Retina (tissue), 1 donor: Measurements from ENCODE around the gene SGF29.
"Not testable (repeated sequence)": the region's sequence is repeated elsewhere in the genome, so short reads cannot be mapped to it uniquely, and the experiment has no call there.

Experiments used
- DNase-seq: peaks from one replicate; pipeline ENCODE4 v3.0.0-alpha.2; 2016

Gene SGF29

GRCh38 chr16:28534542-28535373 is 19.0 kb upstream of the SGF29 start:
- no peak for DNase-seq

GRCh38 chr16:28537076-28537475 is 16.6 kb upstream of the SGF29 start:
- DNase-seq: no peak

GRCh38 chr16:28537964-28538732 is 15.6 kb upstream of the SGF29 start:
- DNase-seq: no peak

- DNase-seq: no peak
Observed at GRCh38 chr16:28538733-28539596, 14.8 kb upstream of the SGF29 start, which contains the start of gene NUPR1. Gene NUPR1, minus strand, starts transcription at chr16:28538974. Its CDS starts 67 bp downstream, at chr16:28538907.

GRCh38 chr16:28540346-28540745 is 13.4 kb upstream of the SGF29 start:
- DNase-seq: no peak

- DNase-seq: no peak
Observed at GRCh38 chr16:28542646-28543045, 11.1 kb upstream of the SGF29 start.

- no peak for DNase-seq
Observed at GRCh38 chr16:28543072-28543471, 10.6 kb upstream of the SGF29 start.

GRCh38 chr16:28544998-28545397 is 8.7 kb upstream of the SGF29 start:
- DNase-seq: no peak

- DNase-seq: not testable (repeated sequence)
Observed at GRCh38 chr16:28545964-28546363, 7.8 kb upstream of the SGF29 start.

GRCh38 chr16:28546626-28547025 is 7.1 kb upstream of the SGF29 start:
- DNase-seq: no peak

GRCh38 chr16:28548306-28548802 is 5.4 kb upstream of the SGF29 start:
- no peak for DNase-seq

- no peak for DNase-seq
Observed at GRCh38 chr16:28549301-28549899, 4.3 kb upstream of the SGF29 start.

- DNase-seq: no peak
Observed at GRCh38 chr16:28554634-28555423, 1.1 kb downstream of the SGF29 start.

GRCh38 chr16:28555561-28555960 is 1.8 kb downstream of the SGF29 start:
- DNase-seq: no peak

- no peak for DNase-seq
Observed at GRCh38 chr16:28556914-28557320, 3.2 kb downstream of the SGF29 start.

- no peak for DNase-seq
Observed at GRCh38 chr16:28558456-28558855, 4.7 kb downstream of the SGF29 start.

- DNase-seq: no peak
Observed at GRCh38 chr16:28561557-28562187, 8.0 kb downstream of the SGF29 start.

GRCh38 chr16:28562199-28562598 is 8.5 kb downstream of the SGF29 start:
- no peak for DNase-seq

- DNase-seq: no peak
Observed at GRCh38 chr16:28563218-28563617, 9.5 kb downstream of the SGF29 start.

- not testable (repeated sequence) for DNase-seq
Observed at GRCh38 chr16:28566233-28566925, 12.7 kb downstream of the SGF29 start.
